Myocyte (in vitro differentiated cells): ENCODE measurements around the gene DPP7. TPM values are rescaled to one million over a fixed set of nuclear protein-coding genes. Genes with fewer than 3 reads are reported as not detected.
A peak's percentile ranks its signal among the peaks of the same experiment; 100 is the strongest.
"Not testable (repeated sequence)": the region's sequence is repeated elsewhere in the genome, so short reads cannot be mapped to it uniquely, and the experiment has no call there.

Experiments used
- DNase-seq: peaks from one replicate; pipeline ENCODE4 v3.0.0-alpha.2; 2012; ENCODE audit warnings: low read depth
- total RNA-seq: library from RNA; depleted of rRNA; stranded (reverse); fragments of >200 nt; gene quantifications from 2 replicates; pipeline ENCODE4 v1.2.3, GENCODE V29; 2014

Gene DPP7
- total RNA-seq, 1 donor from 2014 or later, result 142 TPM

DNA sequence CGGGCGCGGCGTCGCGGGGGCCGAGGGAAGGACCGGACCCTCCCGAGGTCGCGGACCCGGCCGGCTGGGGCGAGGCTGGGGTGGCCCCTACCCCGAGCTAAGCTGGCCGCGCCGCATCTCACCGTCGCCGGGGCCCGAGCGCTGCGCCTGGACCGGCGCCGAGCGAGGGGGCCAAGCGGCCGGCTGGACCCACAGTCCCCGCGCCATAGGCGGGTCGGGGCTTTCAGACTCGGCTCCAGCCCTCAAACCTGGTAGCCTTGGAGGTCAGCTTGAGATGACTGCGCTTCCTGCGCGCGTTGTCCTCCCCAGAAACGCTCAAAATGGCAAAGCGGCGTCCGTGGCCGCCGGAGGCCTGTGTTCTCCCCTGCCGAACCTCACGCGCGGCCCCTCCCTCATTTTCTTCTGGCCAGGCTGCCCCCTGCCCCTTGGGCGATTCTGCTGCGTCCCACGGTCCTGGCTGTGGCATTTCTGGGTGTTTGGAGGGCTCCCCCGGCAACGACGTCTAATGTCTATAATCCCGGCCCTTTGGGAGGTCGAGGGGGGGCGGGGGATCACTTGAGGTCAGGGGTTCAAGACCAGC lies 15.7 kb upstream of the DPP7 start:
- DNase-seq, result no peak

DNA sequence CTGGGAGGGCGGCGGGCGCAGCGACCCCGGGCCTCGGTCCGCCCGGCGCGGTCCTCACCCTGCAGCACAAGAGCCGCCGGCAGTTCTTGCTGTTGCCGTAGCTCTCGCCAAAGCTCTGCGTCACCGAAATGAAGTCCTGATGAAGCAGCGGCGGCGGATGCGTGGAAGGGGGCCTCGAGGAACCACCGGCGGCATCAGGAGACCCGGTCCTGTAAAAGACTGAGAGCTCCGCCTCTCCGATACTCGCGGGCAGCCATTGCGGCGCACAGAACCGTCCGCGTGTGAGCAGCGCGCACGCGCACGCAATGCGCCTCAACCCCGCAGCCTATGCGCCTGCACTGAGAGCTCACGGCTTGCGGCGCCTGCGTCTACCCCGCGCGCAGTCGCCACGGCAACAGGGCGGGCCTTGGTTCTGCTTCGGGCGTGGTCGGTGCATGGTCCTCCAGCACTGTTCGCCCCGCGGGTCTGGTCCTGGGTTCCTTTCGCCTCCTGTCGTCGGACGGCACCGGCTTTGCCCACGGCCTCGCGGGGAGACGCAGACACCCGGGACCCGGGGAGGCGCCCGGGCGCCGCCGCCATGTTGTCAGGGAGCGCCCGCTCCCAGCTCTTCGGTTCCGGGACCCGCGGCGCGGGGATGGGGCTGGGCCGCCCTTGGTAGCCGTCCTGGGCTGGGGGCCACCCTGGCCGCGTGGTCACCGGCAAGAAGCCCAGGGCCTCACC lies 15.1 kb upstream of the DPP7 start:
- DNase-seq, result peak; percentile 92

DNA sequence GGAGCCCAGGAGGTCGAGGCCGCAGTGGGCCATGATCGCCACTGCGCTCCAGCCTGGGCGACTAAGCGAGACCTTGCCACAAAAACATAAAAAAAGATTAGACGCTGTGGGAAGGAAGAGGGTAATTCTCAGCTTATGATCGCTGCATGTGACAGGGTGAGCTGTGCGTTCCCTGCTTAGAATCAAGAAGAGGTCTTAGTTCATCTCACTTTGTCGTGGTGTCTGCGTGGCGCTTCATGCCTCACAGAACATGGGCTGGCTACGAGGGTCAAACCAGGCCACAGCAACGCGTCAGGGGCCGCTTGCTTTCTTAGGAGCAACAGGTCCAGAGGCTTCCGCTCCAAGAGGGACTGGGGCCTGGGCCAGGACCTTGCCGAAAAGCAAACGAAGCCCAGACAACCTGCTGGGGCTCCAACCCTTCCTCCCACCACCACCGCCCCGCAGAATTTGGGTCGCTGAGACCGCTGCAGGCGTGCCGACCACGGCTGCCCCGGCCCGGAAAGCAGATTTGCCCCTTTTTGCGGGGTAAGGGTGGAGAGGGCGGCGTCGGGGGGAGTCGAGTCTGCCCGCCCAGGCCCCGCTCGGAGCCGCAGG lies 14.4 kb upstream of the DPP7 start:
- DNase-seq, result peak; percentile 26

DNA sequence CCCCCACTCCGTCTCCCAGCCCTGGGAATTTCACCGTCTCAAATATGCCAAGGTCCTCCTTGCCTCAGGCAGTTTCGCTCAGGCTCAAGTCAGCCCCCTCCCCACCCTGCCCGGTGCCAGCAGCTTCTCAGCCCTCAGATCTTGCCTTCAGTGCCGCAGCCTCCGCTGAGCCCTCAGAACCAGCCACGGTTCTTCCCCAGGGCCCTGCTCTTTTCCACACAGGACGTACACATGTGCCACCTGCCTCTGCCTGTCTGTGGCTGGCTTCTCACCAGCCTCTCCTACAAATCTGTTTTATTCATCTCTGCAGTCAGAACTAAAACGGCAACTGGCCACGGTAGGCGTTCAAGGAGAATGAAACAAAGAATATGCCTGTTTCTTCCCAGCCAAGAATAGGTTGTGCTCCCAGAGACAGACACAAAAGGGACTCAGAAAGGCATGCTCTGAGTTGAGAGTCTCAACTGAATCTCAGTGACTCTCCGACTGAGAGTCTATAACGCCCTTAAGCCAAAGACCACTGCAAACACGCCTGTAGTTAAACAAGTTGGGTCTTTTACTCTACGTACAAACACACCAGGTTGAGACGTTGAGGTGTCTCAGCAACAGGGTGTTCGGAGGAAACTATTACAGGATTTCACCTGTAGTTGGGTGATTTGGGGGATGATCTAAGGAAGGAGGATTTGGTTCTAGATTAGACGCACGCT lies 13.8 kb upstream of the DPP7 start:
- DNase-seq, result peak; percentile 67

DNA sequence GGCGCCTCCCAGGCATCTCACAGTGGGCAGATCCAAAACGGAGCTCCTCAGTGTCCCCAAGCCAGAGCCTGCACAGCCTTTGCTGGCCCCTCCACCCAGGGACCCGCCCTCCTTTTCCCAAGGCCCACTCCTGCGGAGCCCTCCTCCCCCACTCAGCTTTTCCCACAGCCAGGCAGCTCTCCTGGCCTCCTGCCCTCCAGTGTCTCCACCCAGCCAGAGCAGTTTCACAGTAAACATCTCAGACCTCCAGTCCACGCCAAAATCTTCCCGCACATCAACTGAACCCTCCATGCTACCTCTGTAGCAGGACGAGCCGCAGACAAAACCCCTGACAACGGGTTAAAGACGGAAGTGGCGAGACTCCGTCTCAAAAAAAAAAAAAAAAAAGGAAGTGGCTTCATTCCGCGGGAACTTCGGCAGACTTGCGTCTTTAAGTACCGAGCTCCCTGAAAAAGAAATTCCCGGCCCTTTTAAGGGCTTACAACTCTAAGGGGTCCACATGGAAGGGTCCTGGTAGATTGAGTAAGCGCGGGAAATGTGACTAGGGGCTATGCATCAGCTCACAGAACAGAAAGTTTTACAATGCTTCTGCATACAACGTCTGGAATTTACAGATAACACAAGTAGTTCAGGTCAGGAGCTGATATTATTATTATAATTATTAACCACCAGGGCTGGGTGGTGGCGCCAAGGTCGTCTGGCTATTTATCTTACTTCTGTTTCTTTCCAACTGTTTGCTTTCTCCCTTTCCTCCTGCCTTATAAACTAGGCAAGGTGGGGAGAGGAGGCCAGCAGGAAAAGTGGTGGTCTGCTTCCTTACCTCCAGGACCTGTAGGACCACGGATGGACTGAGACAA lies 13.0 kb upstream of the DPP7 start:
- DNase-seq, result no peak

DNA sequence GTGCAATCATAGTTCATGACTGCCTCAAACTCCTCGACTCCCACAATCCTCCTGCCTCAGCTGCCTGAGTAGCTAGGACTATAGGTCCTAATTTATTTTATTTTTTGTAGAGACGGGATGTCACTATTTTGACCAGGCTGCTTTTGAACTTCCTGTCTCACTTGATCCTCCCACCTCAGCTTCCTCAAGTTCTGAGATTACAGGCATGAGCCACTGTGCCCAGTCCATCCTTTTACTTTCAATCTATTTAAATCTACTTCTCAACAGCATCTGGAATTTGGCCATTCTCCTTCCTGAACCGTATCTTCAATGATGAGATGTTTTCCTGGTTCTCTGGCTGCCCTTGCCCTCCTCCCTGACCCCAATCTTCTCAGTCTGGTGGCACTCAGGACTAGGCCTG lies 12.3 kb upstream of the DPP7 start:
- DNase-seq, result no peak

DNA sequence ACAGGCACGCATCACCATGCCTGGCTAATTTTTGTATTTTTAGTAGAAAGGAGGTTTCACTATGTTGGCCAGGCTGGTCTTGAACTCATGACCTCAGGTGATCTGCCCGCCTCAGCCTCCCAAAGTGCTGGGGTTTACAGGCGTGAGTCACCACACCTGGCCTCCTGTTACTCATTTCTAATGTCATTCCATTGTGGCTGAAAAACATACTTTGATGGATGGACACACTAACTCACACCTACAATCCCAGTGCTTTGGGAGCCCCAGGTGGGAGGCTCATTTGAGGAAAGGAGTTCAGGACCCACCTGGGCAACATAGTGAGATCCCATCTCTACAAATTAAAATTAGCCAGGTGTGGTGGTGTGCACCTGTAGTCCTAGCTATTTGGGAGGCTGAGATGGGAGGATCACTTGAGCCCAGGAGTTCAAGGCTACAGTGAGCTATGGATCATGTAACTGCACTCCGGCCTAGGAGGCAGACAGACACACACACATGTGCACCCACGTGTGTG lies 9.5 kb upstream of the DPP7 start:
- DNase-seq, result not testable (repeated sequence)

DNA sequence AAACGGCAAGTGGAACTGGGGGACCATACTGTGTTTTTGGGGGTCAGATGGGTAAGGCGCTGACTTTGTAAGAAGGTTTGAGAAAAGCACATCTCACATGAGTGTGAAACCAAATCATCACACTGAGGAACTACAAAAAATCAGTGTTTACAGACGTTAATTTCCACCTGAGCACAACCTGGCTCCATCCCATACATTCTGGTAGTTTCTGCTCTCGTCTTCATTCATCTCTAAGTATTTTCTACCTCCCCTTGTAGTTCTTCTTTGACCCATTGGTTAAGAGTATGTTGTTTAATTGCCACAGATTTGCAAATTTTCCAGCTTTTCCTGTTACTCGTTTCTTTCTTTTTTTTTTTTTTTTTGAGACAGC lies 8.9 kb upstream of the DPP7 start:
- DNase-seq, result no peak

DNA sequence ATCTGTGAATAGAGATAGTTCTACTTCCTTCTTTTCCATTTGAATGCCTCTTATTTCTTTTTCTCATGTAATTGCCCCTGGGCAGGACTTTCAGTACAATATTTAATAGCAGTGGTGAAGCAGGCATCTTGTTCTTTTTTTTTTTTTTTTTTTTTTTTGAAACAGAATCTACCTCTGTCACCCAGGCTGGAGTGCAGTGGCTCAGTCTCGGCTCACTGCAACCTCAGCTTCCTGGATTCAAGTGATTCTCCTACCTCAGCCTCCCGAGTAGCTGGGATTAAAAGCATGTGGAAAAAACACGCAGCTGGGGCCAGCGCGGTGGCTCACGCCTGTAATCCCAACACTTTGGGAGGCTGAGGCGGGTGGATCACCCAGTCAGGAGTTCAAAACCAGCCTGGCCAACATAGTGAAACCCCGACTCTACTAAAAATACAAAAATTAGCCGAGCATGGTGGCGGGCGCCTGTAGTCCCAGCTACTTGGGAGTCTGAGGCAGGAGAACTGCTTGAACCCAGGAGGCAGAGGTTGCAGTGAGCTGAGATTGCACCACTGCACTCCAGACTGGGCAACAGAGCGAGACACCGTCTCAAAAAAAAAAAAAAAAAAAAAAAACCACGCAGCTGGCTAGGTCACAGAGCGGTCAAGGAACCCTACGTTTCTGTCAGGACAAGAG lies 8.4 kb upstream of the DPP7 start:
- DNase-seq, result not testable (repeated sequence)

DNA sequence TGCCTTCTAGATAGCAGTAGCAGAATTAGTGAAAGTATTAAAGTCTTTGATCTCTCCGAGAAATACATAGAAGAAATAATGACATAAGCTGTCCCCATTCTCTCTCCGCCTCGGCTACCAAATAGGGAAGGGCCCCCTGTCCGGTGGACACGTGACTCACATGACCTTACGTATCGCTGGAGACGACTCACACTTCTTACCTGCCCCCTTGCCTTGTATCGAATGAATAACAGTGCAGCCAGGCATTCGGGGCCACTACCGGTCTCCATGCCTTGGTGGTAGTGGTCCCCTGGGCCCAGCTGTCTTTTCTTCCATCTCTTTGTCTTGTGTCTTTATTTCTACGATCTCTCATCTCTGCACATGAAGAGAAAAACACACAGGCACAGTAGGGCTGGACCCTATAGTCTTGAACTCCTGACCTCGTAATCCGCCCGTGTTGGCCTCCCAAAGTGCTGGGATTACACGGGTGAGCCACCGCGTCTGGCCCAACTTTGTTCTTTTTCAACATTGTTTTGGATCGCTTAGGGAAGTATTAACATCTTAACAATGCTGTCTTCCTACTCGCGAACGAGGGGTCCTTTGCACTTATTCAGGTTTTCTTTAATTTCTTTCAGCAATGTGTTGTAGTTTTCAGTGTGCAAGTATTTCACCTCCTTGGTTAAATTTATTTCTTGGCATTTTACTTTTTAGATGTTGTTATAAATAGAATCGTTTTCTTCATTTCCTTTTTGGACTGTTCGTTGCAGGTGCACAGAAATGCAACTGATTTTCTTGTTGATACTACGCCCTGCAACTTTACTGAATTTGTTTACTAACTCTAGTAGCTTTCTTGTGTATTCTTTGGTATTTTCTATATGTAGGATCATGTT lies 7.6 kb upstream of the DPP7 start:
- not testable (repeated sequence) for DNase-seq

DNA sequence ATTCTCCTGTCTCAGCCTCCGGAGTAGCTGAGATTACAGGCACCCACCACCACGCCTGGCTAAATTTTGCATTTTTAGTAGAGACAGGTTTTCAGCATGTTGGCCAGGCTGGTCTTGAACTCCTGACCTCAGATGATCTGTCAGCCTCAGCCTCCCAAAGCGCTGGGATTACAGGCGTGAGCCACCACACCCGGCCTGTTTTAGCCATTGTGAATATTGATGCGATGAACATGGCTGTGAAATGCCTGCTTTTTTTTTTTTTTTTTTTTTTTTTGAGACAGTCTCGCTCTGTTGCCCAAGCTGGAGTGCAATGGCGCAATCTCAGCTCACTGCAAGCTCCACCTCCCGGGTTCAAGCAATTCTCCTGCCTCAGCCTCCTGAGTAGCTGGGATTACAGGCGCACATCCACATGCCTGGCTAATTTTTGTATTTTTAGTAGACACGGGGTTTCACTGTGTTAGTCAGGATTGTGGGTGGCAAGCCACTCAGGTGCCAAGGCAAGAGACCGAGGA lies 3.6 kb upstream of the DPP7 start:
- DNase-seq, result not testable (repeated sequence)

DNA sequence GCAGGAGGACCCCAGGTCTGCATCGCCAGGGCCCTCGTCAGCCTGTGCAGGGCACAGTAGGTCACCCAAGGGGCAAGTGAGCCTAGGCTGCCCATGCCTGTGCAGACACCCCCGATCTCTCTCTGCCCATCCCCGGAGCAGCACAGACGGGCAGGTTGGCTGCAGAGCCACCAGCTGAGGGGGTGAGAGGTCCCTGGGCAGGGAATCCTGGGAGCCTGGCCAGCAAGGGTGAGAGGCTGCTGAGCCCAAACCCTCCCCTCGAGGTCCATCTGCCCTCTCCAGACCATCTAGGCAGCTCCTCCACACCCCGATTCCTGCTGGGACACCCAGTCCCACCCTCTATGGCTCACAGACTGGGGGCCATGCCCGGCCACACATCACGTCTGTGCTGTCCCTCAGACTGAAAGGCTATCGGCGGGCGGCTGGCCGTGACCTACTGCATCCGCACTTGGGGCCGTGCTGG lies 2.8 kb upstream of the DPP7 start:
- no peak for DNase-seq

DNA sequence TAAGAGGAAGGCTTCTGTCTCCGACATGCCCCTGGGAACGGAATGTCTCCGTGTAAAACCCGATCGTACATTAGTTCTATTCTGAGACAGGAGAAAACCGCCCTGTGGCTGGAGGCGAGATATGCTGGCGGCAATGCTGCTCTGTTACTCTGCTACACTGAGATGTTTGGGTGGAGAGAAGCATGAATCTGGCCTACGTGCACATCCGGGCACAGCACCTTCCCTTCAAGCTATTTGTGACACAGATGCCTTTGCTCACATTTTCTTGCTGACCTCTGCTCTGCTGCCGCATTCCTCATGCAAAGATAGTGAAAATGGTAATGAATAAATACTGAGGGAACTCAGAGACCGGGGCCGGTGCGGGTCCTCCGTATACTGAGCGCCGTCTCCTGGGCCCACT lies 2.2 kb upstream of the DPP7 start:
- DNase-seq, result no peak

DNA sequence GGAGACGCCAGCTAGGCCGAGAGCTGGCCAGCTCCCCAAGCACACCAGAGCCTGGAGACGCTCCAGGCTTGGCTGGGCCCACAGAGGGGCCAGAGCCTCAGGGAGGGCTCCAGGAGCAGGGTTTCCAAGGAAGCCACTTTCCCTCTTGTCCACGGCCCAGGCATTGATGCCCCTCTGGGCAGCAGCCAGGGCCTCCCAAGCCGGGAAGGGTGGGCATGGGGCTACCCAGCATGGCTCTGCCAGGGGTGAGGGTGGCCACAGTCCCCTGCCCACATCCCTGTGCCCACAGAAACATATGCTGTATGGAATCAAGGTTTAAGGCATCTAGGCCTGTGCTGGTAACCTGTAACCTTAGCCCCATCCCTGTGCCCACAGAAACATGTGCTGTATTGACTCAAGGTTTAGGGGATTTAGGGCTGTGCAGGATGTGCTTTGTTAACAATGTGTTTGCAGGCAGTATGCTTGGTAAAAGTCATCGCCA lies 1.5 kb upstream of the DPP7 start:
- DNase-seq, result no peak

DNA sequence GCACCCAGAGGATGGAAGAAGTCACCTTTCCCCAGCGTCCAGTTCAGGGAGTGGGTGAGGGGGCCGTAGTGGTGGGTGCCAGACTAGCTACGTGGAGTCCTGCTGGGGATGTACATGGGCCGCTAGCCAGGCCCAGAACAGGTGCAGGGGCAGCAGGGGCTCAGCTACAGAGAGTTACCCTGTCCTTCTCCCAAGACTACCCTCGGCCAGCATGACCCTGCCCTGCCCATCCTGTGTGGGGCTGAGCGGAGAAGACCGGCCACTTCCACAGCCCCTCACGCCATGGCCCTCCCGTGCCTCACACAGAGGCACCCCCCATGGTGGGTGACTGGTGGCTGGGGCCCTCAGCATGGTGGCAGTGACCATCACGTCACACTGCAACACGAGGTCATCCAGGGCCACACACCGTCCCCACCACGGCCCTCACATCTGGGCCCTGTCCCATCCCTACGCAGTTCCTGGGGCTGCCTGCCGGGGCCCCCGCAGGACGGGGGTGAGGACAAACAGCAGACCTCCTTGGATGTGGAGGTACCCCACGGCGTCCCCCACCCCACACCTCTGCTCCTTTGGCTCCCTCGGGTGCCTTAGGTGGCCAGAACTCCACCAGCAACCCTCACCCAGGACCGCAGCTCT lies 977 bp upstream of the DPP7 start:
- no peak for DNase-seq

DNA sequence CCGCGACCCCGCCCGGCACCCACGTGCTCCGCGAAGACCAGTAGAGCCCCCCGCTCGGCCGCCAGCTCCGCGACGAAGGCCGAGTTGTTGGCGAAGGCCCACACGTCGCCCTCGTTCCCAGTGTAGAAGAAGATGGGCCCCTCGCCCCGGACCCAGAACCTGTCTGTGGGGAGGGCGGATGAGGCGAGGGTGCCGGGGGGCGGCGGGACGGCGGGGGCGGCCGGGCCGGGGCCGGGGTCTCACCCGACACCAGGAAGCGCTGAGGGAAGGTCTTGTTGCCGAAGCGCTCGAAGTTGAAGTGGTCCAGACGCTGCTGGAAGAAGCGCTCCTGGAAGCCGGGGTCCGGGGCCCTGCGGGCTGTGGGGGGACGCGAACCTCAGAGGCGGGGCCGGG lies 317 bp downstream of the DPP7 start:
- no peak for DNase-seq

DNA sequence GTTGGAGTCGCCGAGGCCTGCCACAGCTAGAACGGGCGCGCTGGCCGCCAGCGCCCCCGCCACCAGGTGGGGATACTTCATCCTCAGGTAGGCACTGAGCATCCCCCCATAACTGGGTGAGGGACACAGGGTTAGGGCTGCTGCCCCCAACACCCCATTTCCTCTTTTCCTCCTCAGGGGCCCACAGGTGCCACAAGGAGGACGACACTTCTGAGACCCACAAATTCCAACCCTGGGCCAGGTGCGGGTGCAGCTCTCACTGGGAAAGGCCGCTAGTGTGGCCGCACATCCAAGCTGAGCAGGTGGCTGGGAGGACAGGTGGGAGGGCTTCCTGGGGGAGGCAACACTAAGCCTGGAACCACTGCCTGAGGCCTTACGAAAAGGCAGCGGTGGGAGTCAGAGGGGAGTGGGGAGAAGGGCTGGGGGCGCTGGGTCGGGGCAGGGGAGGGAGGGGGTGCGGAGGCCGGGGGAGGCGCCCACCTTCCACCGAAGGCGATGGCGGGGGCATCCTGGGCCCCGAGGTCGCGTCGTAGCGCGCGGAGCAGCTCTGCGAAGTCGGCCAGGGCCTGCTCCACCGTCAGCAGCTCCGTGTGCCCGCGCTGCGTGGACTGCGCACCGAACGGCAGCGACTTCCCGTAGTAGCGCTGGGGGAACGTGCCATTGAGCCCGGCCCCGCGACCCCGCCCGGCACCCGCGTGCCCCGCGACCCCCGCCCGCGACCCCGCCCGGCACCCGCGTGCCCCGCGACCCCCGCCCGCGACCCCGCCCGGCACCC lies 961 bp downstream of the DPP7 start:
- no peak for DNase-seq
